ENCODE results near the gene CWC22.

DNA sequence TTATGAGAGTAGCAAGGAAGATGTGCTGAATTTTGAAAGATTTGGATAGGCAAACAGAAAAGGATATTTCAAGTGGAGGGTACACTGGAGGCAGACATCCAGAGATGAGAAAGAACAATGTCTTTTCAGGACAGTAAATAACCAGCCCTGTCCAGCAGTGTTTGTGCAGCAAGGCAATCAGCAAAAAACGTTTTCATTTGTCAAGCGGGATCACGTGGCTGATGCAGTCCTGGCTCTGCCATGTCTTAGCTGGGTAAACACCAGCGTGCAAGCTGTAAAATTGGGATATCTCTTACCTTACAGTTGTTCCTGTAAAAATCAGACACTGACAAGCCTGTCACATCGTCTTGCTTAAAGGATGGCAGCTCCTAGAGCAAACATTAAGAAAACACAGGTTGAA lies 67.8 kb downstream of the CWC22 start:
- TF ChIP-seq, protein P1, sequence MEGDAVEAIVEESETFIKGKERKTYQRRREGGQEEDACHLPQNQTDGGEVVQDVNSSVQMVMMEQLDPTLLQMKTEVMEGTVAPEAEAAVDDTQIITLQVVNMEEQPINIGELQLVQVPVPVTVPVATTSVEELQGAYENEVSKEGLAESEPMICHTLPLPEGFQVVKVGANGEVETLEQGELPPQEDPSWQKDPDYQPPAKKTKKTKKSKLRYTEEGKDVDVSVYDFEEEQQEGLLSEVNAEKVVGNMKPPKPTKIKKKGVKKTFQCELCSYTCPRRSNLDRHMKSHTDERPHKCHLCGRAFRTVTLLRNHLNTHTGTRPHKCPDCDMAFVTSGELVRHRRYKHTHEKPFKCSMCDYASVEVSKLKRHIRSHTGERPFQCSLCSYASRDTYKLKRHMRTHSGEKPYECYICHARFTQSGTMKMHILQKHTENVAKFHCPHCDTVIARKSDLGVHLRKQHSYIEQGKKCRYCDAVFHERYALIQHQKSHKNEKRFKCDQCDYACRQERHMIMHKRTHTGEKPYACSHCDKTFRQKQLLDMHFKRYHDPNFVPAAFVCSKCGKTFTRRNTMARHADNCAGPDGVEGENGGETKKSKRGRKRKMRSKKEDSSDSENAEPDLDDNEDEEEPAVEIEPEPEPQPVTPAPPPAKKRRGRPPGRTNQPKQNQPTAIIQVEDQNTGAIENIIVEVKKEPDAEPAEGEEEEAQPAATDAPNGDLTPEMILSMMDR (IDR thresholded peaks at IDR 0.05; ENCODE audit: poor library complexity) = no peak
- TF ChIP-seq EZH2 (IDR thresholded peaks at IDR 0.05; ENCODE audit: borderline replicate concordance) = no peak
